GM10266 (cell line): ENCODE results near the gene MC3R.

Experiments used
- DNase-seq: peaks from one replicate; pipeline ENCODE4 v3.0.0; 2012; ENCODE audit errors: extremely low spot score
- CTCF ChIP-seq: IDR thresholded peaks from 2 replicates; pipeline ENCODE4 v1.5.1; 2012; ENCODE audit warnings: mild to moderate bottlenecking, low read depth; ENCODE audit not compliant: control insufficient read depth, insufficient read depth; ENCODE audit errors: missing control alignments

MC3R gene

DNA sequence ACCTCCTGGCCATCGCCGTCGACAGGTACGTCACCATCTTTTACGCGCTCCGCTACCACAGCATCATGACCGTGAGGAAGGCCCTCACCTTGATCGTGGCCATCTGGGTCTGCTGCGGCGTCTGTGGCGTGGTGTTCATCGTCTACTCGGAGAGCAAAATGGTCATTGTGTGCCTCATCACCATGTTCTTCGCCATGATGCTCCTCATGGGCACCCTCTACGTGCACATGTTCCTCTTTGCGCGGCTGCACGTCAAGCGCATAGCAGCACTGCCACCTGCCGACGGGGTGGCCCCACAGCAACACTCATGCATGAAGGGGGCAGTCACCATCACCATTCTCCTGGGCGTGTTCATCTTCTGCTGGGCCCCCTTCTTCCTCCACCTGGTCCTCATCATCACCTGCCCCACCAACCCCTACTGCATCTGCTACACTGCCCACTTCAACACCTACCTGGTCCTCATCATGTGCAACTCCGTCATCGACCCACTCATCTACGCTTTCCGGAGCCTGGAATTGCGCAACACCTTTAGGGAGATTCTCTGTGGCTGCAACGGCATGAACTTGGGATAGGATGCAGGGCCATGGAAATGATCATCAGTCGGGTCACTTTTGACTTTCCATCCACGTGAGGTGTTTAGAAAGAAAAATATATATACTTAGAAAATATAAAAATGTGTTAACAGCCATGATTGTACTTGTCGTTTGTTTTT lies 868 bp downstream of the MC3R start:
- TF ChIP-seq CTCF = peak; percentile 60
- DNase-seq = peak; percentile 9

GRCh38 chr20:56249956-56250355 lies 1.4 kb downstream of the MC3R start:
- DNase-seq = no peak
- TF ChIP-seq CTCF = no peak

DNA sequence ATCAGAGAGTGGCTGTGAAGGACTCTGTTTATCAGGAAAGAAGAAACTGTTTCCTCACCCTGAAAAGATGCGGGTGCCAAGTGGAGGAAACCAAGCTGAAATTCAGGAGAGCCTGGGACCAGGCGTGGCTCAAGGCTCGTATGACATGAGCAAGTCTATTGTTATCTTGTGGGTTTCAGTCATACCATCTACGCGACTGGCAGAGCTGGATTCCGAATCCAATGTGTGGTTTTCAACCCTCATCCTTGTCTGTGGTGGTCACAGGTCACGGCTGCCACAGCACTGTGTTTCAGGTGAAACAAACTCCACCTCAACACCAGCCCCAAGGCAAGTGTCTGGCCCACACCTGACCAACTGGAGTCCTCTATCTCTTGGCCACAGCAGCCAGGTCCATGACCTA lies 9.1 kb downstream of the MC3R start:
- no peak for TF ChIP-seq CTCF
- DNase-seq = no peak

DNA sequence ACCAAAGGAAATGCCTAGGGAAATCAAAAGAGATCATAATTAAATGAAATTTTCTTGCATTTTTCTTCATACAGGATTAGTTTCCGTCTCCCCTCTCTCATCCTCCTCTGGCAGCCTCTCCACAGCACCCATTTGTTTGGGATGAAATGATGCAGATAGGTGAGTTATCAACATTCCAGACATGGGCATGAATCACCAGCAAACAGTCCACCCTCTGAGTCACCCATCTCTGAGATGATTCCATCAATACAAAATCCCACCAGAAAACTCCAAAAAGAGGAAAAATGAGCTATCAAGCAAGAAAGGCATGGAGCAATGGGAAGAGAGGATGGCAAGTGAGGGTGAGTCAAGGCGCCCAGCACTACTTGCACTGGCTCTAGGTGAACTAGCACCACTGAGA lies 11.4 kb downstream of the MC3R start:
- DNase-seq = no peak
- no peak for TF ChIP-seq CTCF

DNA sequence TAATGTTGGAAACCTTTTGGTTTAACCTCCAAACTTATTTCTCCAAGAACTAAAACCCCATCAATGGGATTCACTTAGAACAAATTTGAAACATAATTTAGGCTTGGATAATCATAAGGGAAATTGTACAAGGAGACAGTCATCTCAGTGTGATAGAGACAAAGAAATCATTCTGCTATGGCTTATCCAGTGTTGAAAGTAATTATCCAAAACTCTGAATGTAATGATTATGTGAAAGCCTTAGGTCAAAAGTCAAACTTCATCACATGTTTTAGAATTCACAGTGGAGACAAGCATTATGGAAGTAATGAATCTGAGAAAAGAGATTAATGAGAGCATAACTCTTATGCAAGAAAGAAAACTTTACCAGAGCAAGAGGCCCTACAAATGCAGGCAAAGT lies 20.0 kb downstream of the MC3R start:
- no peak for DNase-seq
- no peak for TF ChIP-seq CTCF

GRCh38 chr20:56271974-56272373 lies 23.4 kb downstream of the MC3R start:
- no peak for DNase-seq
- TF ChIP-seq CTCF = no peak

- no peak for TF ChIP-seq CTCF
Measured at GRCh38 chr20:56273491-56273890, 25.0 kb downstream of the MC3R start.

More at GRCh38 chr20:56273491-56273890, 25.0 kb downstream of the MC3R start:
- no peak for DNase-seq
